H9 (cell line): ENCODE data around the gene ARHGAP24. TPM values are rescaled to one million over a fixed set of nuclear protein-coding genes. Genes with fewer than 3 reads are reported as not detected.

Experiments used
- DNase-seq: peaks from one replicate; pipeline ENCODE4 v3.0.0-alpha.2; 2017
- H2AFZ ChIP-seq: one replicate; pipeline ENCODE4 v1.6.1; 2013; ENCODE audit warnings: mild to moderate bottlenecking, low read length, control low read depth, moderate library complexity
- H2AK5ac ChIP-seq: 2 replicates; pipeline ENCODE4 v1.6.1; 2013; ENCODE audit warnings: low read length, control low read depth, mixed read lengths; ENCODE audit not compliant: insufficient read length
- H2BK120ac ChIP-seq: one replicate; pipeline ENCODE4 v1.6.1; 2013; ENCODE audit warnings: low read depth, mild to moderate bottlenecking, low read length, control low read depth, inconsistent platforms; ENCODE audit not compliant: poor library complexity, severe bottlenecking
- H2BK12ac ChIP-seq: 2 replicates; pipeline ENCODE4 v1.6.1; 2013; ENCODE audit warnings: low read length, control low read depth, mixed read lengths, low read depth; ENCODE audit not compliant: insufficient read length
- H2BK15ac ChIP-seq: 2 replicates; pipeline ENCODE4 v1.6.1; 2013; ENCODE audit warnings: low read depth, low read length, control low read depth
- H2BK20ac ChIP-seq: one replicate; pipeline ENCODE4 v1.6.1; 2013; ENCODE audit warnings: low read depth, mild to moderate bottlenecking, low read length, control low read depth, inconsistent platforms; ENCODE audit not compliant: poor library complexity, severe bottlenecking
- H2BK5ac ChIP-seq: 2 replicates; pipeline ENCODE4 v1.6.1; 2013; ENCODE audit warnings: low read length, control low read depth, mixed read lengths; ENCODE audit not compliant: insufficient read length
- H3K14ac ChIP-seq: 2 replicates; pipeline ENCODE4 v1.6.1; 2013; ENCODE audit warnings: low read length, control low read depth; ENCODE audit not compliant: insufficient read depth
- H3K18ac ChIP-seq: 2 replicates; pipeline ENCODE4 v1.6.1; 2013; ENCODE audit warnings: low read depth, mild to moderate bottlenecking, mixed read lengths, low read length, control low read depth; ENCODE audit not compliant: insufficient read length
- H3K23ac ChIP-seq: 2 replicates; pipeline ENCODE4 v1.6.1; 2013; ENCODE audit warnings: low read length, control low read depth, mixed read lengths, low read depth; ENCODE audit not compliant: insufficient read length
- H3K23me2 ChIP-seq: 2 replicates; pipeline ENCODE4 v1.6.1; 2013; ENCODE audit warnings: low read depth, mild to moderate bottlenecking, mixed read lengths, low read length, control low read depth; ENCODE audit not compliant: insufficient read length, poor library complexity, severe bottlenecking
- H3K27ac ChIP-seq: 2 replicates; pipeline ENCODE4 v1.5.1; 2013; ENCODE audit warnings: low read length, control low read depth, mixed read lengths, low read depth; ENCODE audit not compliant: insufficient read length
- H3K27me3 ChIP-seq: 2 replicates; pipeline ENCODE4 v1.6.1; 2013; ENCODE audit warnings: low read length, control low read depth, inconsistent platforms; ENCODE audit not compliant: insufficient read depth
- H3K4ac ChIP-seq: 2 replicates; pipeline ENCODE4 v1.6.1; 2013; ENCODE audit warnings: low read depth, mild to moderate bottlenecking, control low read depth, inconsistent platforms, low read length, moderate library complexity
- H3K4me1 ChIP-seq: 2 replicates; pipeline ENCODE4 v1.6.1; 2013; ENCODE audit warnings: low read length, control low read depth, inconsistent platforms; ENCODE audit not compliant: insufficient read depth
- H3K4me2 ChIP-seq: 2 replicates; pipeline ENCODE4 v1.6.1; 2013; ENCODE audit warnings: low read length, control low read depth, mixed read lengths; ENCODE audit not compliant: insufficient read length, insufficient read depth
- H3K56ac ChIP-seq: 2 replicates; pipeline ENCODE4 v1.6.1; 2013; ENCODE audit warnings: low read depth, mild to moderate bottlenecking, mixed read lengths, low read length, control low read depth; ENCODE audit not compliant: insufficient read length
- H3K79me1 ChIP-seq: 2 replicates; pipeline ENCODE4 v1.6.1; 2013; ENCODE audit warnings: low read depth, mild to moderate bottlenecking, moderate library complexity, low read length, control low read depth, inconsistent platforms; ENCODE audit not compliant: insufficient read depth, poor library complexity, severe bottlenecking
- H3K79me2 ChIP-seq: 2 replicates; pipeline ENCODE4 v1.6.1; 2013; ENCODE audit warnings: low read length, control low read depth, inconsistent platforms; ENCODE audit not compliant: insufficient read depth
- H3K9ac ChIP-seq: 2 replicates; pipeline ENCODE4 v1.6.1; 2013; ENCODE audit warnings: low read length, control low read depth, mixed read lengths; ENCODE audit not compliant: insufficient read length; ENCODE audit errors: extremely low read depth
- H3K9me3 ChIP-seq: one replicate; pipeline ENCODE4 v1.6.1; 2013; ENCODE audit warnings: low read depth, low read length, inconsistent platforms; ENCODE audit not compliant: control insufficient read depth
- H3T11ph ChIP-seq: one replicate; pipeline ENCODE4 v1.6.1; 2013; ENCODE audit warnings: mild to moderate bottlenecking, low read length, control low read depth, inconsistent platforms
- H4K20me1 ChIP-seq: one replicate; pipeline ENCODE4 v1.6.1; 2013; ENCODE audit not compliant: control insufficient read depth, insufficient read length, insufficient read depth
- H4K5ac ChIP-seq: 2 replicates; pipeline ENCODE4 v1.6.1; 2013; ENCODE audit warnings: low read depth, mild to moderate bottlenecking, mixed read lengths, low read length, control low read depth; ENCODE audit not compliant: insufficient read length
- H4K8ac ChIP-seq: replicated peaks from 2 replicates; pipeline ENCODE4 v1.6.1; 2013; ENCODE audit warnings: low read length, control low read depth, mixed read lengths, low read depth; ENCODE audit not compliant: insufficient read length
- H4K91ac ChIP-seq: 2 replicates; pipeline ENCODE4 v1.6.1; 2013; ENCODE audit warnings: low read depth, mild to moderate bottlenecking, moderate library complexity, mixed read lengths, low read length, control low read depth; ENCODE audit not compliant: insufficient read length
- H3K27ac Mint-ChIP-seq, 3 experiments: 2 replicates in 2 of 3; 3 replicates in 1 of 3; pipeline ENCODE4 v1.8.0; 2020 to 2021; ENCODE audit warnings: mixed read lengths in 3 of 3, mild to moderate bottlenecking in 1 of 3, moderate library complexity in 1 of 3
- H3K27me3 Mint-ChIP-seq: 2 replicates; pipeline ENCODE4 v1.8.0; 2021; ENCODE audit warnings: low read depth, mild to moderate bottlenecking, moderate library complexity, mixed read lengths
- H3K36me3 Mint-ChIP-seq, 3 experiments: 2 replicates in 2 of 3; 3 replicates in 1 of 3; pipeline ENCODE4 v1.8.0; 2020 to 2021; ENCODE audit warnings: low read depth in 3 of 3, mixed read lengths in 3 of 3; ENCODE audit not compliant: insufficient read depth in 1 of 3
- H3K4me1 Mint-ChIP-seq, 2 experiments: 2 replicates each; pipeline ENCODE4 v1.8.0; 2020; ENCODE audit warnings: mixed read lengths in 2 of 2
- H3K4me3 Mint-ChIP-seq, 2 experiments: 2 replicates in 1 of 2; 3 replicates in 1 of 2; pipeline ENCODE4 v1.8.0; 2020 to 2021; ENCODE audit warnings: mild to moderate bottlenecking in 2 of 2, mixed read lengths in 2 of 2, moderate library complexity in 1 of 2
- H3K9me3 Mint-ChIP-seq, 2 experiments: 2 replicates in 1 of 2; 3 replicates in 1 of 2; pipeline ENCODE4 v1.8.0; 2020; ENCODE audit warnings: mild to moderate bottlenecking in 2 of 2, mixed read lengths in 2 of 2, moderate library complexity in 1 of 2
- WGBS: extraction: QIAGEN DNeasy Blood & Tissue Kit; methylation state at CpG from one replicate; pipeline ENCODE4 v1.1.7; 2013; ENCODE audit warnings: missing lambda C conversion rate, low lambda C conversion rate, mixed read lengths; ENCODE audit not compliant: insufficient read length; ENCODE audit errors: extremely low coverage; 5-methylcytosine and 5-hydroxymethylcytosine counted together
- total RNA-seq: library from RNA; stranded (reverse); gene quantifications from 2 replicates; pipeline ENCODE4 v1.2.1, GENCODE V29; 2021
- TF ChIP-seq, protein P1 (sequence below): fragments of 200-600 bp; sonication (generic); conservative IDR thresholded peaks from 3 replicates; pipeline ENCODE4 v1.8.0; 2021; ENCODE audit warnings: antibody characterized with exemption, mild to moderate bottlenecking

The ARHGAP24 gene
- total RNA-seq, 1 experiment from 2014 or later = 0.37 TPM

DNA sequence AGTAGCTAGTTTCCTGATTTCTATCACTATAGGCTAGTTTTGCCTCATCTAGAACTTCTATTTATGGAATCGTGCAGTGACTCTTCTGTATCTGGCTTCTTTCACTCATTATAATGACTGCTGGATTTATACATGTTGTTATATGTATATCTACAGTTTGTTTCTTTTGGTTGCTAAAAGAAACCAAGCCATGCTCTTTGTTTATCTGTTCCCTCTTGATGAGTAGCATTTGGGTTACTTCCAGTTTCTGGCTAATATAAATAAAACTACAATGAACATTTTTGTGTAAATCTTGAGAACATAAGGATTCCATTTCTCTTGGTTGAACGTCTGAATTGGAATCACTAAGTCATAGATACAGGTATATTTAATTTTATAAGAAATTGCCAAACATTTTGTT, 73.9 kb downstream of the ARHGAP24 start:
- Histone ChIP-seq H4K20me1 (no peaks in the 10 kb centered on the region), H4K5ac (no peak overlapping the region), H2AFZ (no peak overlapping the region), H3K27ac (no peak overlapping the region), H4K91ac (no peak overlapping the region), H3K56ac (no peak overlapping the region), H3T11ph (no peak overlapping the region), H2BK5ac (no peak overlapping the region), H2BK12ac (no peak overlapping the region), H3K9me3 (no peaks in the 10 kb centered on the region), H2BK120ac (no peak overlapping the region), H3K9ac (no peak overlapping the region), H3K79me1 (no peaks in the 10 kb centered on the region), H3K14ac (no peak overlapping the region), H3K79me2 (no peaks in the 10 kb centered on the region), H3K4me1 (no peaks in the 10 kb centered on the region), H4K8ac (no peak overlapping the region), H3K27me3 (no peaks in the 10 kb centered on the region), H3K18ac (no peak overlapping the region), H3K23me2 (no peaks in the 10 kb centered on the region), H3K23ac (no peak overlapping the region), H2BK15ac (no peak overlapping the region), H2AK5ac (no peak overlapping the region), H3K4ac (no peak overlapping the region), H3K4me2 (no peak overlapping the region), H2BK20ac (no peak overlapping the region)
- Mint-ChIP-seq H3K36me3 (peaks cover 2 to 11% (median 8%) of the 10 kb centered on the region in 3 experiments; a peak in 5 of 7 replicates), H3K27ac (no peak overlapping the region), H3K4me3 (no peak overlapping the region), H3K4me1 (peaks cover 2% of the 10 kb centered on the region in 2 experiments), H3K27me3 (no peaks in the 10 kb centered on the region), H3K9me3 (peaks cover 12 to 15% of the 10 kb centered on the region in 2 experiments)
- no CpG with 5 or more reads among the region's 2 CpGs for WGBS
- no peak for DNase-seq
- TF ChIP-seq, protein P1, sequence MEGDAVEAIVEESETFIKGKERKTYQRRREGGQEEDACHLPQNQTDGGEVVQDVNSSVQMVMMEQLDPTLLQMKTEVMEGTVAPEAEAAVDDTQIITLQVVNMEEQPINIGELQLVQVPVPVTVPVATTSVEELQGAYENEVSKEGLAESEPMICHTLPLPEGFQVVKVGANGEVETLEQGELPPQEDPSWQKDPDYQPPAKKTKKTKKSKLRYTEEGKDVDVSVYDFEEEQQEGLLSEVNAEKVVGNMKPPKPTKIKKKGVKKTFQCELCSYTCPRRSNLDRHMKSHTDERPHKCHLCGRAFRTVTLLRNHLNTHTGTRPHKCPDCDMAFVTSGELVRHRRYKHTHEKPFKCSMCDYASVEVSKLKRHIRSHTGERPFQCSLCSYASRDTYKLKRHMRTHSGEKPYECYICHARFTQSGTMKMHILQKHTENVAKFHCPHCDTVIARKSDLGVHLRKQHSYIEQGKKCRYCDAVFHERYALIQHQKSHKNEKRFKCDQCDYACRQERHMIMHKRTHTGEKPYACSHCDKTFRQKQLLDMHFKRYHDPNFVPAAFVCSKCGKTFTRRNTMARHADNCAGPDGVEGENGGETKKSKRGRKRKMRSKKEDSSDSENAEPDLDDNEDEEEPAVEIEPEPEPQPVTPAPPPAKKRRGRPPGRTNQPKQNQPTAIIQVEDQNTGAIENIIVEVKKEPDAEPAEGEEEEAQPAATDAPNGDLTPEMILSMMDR = no peak
